ENCODE data around the gene M6PR.
"Not testable (repeated sequence)": the region's sequence is repeated elsewhere in the genome, so short reads cannot be mapped to it uniquely, and the experiment has no call there.

Gene M6PR

DNA sequence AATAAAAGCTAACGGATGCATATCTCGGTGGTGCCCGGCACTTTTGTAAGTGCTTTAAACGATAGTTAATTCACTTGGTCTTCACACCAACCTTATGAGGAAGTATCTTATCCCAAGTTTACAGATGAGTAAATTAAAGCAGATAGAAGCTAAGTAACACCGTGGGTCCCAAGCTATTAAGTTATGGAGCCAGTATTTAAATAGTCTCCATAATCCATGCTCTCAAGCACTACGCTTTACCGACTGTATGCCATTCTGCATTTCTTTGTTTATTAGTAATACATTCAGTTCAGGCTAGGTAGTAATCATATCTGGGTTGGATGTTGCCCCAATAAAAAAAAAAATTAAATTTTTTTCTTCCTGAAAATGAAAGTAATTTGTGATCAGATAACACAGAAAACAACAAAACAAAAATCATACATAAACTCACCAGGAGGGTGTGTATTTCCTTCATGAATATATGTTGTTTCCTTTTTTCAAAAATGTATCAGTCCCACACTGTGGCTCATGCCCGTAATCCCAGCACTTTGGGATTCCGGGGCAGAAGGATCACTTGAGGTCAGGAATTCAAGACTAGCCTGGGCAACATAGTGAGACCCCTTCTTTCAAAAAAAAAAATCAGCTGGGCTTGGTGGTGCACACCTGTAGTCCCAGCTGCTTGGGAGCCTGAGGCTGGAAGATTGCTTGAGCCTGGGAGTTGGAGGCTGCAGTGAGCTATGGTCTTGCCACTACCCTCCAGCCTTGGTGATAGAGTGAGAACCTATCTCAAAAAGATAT is 1.4 kb upstream of the M6PR start:
- DNase-seq: peak; percentile 59

DNA sequence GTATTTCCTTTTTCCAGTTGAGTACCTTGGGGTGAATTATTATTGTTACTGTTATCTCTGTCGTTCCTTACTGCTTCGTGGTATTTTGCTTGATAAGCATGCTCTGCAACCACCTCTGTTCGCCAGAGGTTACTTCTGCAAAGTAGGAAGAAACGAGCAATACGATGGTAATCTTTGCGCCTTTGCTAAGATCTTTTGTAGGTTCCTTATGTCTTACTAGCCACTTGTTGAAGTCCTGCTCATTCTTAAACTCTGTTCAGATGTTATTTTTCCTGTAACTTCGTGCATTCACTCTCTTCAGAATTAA is 729 bp upstream of the M6PR start:
- DNase-seq: no peak

- DNase-seq: peak; percentile 71
These were observed 624 bp downstream of the M6PR start for GRCh38 chr12:8948701-8949341.

DNA sequence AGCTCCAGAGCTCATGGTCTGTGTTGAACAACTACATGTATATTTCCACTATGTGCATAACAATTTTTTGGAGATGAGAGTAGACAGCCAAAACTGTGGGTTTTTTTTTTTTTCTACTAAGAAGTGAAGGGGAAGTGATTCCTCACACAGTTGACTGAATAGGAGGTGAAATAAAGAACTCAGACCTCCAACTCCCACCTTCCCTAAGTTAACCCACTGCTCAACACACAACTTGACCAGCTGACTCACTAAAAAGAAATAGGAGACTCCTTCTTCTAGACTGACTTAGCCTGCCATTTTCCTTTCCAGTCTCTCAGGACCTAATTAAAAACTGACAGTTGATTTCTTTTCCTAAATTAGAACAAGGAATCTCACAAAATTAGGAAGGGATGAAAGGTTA is 1.7 kb downstream of the M6PR start:
- peak; percentile 26 for DNase-seq

GRCh38 chr12:8946733-8947132 is 2.7 kb downstream of the M6PR start:
- no peak for DNase-seq

- DNase-seq: no peak
These were observed 5.8 kb downstream of the M6PR start for GRCh38 chr12:8943565-8944186.

- DNase-seq: no peak
These were observed 7.6 kb downstream of the M6PR start for GRCh38 chr12:8941691-8942478.

GRCh38 chr12:8937842-8938442 is 11.5 kb downstream of the M6PR start:
- DNase-seq: not testable (repeated sequence)

- no peak for DNase-seq
These were observed 12.7 kb downstream of the M6PR start for GRCh38 chr12:8936735-8937134.

DNA sequence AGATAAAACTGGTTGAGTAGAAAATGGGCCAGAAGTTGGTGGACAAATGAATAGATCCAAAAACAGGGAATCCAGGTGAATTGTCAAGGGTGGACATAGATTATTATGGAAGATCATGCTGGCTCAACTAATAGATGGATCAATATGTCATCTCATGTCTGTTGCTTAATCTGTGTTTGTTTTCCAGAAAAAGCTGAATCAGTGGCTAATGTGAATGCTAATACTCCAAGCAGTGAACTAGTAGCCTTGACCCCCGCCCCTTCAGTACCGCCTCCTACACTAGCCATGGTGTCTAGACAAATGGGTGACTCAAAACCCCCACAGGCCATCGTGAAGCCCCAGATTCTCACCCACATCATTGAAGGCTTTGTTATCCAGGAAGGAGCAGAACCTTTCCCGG is 15.4 kb downstream of the M6PR start:
- not testable (repeated sequence) for DNase-seq

DNA sequence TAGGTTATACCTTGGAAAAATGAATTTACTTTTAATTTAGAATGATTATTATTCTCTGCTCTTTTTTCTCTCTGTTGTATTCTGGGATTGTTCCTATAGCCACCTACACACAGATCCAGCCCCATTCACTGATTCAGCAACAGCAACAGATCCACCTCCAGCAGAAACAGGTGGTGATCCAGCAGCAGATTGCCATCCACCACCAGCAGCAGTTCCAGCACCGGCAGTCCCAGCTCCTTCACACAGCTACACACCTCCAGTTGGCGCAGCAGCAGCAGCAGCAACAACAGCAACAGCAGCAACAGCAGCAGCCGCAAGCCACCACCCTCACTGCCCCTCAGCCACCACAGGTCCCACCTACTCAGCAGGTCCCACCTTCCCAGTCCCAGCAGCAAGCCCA is 17.0 kb downstream of the M6PR start:
- DNase-seq: not testable (repeated sequence)

DNA sequence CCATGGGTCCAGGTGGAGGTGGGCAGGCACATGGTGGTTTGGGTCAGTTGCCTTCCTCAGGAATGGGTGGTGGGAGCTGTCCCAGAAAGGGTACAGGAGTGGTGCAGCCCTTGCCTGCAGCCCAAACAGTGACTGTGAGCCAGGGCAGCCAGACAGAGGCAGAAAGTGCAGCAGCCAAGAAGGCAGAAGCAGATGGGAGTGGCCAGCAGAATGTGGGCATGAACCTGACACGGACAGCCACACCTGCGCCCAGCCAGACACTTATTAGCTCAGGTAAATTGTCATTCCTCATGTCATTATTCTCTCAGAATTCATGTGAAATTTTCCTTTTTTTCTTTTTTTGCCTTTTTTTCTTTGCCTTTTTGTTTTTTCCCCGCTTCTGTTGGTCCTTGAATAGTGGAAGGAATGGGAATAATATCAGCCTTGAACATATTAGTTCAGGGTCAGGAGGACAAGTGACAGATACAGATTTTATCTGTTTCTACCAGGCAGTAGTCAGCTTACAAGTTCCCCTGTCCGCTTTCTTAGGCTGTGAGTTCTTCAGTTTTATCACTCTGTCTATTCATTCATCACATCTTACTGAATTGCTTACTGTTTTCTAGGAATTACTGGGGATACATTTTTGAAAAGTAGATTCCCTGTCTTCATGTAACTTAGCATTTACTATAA is 18.7 kb downstream of the M6PR start:
- not testable (repeated sequence) for DNase-seq

- DNase-seq: no peak
These were observed 26.9 kb downstream of the M6PR start for GRCh38 chr12:8922544-8922943.

DNA sequence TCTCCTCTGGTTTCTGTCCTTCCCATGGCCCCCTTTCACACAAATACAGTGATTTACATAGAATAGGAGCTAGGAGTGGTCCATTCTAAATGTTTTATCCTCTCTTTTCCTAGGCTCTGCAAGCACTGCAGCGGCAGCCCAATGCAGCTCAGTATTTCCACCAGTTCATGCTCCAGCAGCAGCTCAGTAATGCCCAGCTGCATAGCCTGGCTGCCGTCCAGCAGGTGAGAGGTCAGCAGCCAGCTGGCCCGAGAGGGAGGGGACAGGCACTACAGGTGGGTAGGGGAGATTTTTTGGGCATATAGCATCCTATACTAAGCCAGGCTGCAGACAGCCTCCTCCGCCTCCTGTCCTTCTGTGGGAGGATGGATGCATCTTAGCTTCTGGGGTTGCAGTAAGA is 29.8 kb downstream of the M6PR start:
- DNase-seq: not testable (repeated sequence)

- DNase-seq: no peak
These were observed 31.7 kb downstream of the M6PR start for GRCh38 chr12:8917751-8918150.

- DNase-seq: no peak
These were observed 32.4 kb downstream of the M6PR start for GRCh38 chr12:8917031-8917430.

DNA sequence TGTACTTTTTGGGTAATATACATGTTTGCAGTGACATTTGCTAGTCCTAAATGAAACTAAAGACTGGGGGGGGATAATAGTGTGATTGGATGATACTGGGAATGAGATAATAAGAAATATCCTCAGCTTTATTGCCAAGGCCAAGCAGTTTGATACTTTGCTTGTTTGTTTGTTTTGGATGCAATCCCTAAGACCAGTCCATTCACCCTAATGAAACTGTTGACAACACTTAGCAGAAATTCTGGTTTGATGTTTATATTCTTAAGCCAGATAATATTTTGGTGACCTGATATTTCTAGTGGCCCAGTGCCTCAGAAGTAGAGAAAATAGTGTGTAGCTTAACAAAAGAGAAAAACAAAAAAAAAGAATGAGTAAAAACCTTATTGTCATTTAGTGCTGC is 33.3 kb downstream of the M6PR start:
- no peak for DNase-seq

- peak; percentile 63 for DNase-seq
These were observed 34.5 kb downstream of the M6PR start for GRCh38 chr12:8914716-8915526.

GRCh38 chr12:8914033-8914715 is 35.3 kb downstream of the M6PR start, which contains the start of gene PHC1:
PHC1 (plus strand) TSS chr12:8914509; CDS start chr12:8917678, 3,169 bp downstream.
- peak; percentile 83 for DNase-seq

DNA sequence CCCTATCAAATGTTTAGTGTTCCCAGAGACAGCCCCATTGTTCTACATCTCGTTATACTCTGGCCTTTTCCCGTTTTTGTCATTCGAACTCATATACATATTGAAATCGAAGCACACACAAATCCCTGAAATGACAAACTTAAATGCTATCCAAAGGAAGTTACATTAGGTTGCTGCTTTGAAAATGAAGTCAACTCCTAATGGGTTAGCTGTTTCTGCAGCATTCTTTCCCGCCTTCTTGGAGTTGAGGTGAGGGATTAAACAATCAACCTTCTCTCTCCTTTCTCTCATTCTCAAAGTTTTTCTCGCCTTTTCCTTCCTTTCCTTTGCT is 35.8 kb downstream of the M6PR start:
- DNase-seq: peak; percentile 15

DNA sequence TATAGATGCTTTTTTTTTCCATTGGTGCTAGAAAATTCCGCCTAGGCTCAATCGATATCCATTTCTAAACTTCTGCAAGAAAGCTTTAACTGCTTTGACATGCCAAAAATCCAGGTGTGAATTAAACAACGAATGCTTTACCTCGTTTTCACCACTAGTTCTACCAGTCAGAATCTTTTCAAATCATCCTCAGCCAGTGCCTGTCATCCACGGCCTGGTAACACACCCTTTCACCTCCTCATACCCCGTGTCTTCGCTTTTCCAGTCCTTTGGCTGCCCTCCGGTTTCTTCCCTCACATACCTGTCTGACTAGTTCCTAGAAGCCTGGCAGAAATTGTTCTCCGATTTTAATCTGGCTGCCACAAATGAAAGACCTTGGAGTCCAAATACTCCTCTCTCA is 36.5 kb downstream of the M6PR start:
- DNase-seq: peak; percentile 45

All from hematopoietic multipotent progenitor cell treated with erythropoietin and hydrocortisone succinate and interleukin-3 and kit ligand, for 6 days (in vitro differentiated cells).